ENCODE measurements around the gene SYNJ2.

- TF ChIP-seq EP300 (conservative IDR thresholded peaks at IDR 0.05; ENCODE audit: poor library complexity, severe bottlenecking) (no peak), POLR2AphosphoS5 (IDR thresholded peaks at IDR 0.05) (no peak), CTCF (IDR thresholded peaks at IDR 0.05; ENCODE audit: poor library complexity, severe bottlenecking) (no peak), EZH2 (IDR thresholded peaks at IDR 0.05; ENCODE audit: borderline replicate concordance, insufficient read depth, low read length, poor library complexity, severe bottlenecking) (no peak), RAD21 (conservative IDR thresholded peaks at IDR 0.05) (no peak), SMC3 (conservative IDR thresholded peaks at IDR 0.05; ENCODE audit: poor library complexity) (no peak)
- TF ChIP-seq, protein P1, sequence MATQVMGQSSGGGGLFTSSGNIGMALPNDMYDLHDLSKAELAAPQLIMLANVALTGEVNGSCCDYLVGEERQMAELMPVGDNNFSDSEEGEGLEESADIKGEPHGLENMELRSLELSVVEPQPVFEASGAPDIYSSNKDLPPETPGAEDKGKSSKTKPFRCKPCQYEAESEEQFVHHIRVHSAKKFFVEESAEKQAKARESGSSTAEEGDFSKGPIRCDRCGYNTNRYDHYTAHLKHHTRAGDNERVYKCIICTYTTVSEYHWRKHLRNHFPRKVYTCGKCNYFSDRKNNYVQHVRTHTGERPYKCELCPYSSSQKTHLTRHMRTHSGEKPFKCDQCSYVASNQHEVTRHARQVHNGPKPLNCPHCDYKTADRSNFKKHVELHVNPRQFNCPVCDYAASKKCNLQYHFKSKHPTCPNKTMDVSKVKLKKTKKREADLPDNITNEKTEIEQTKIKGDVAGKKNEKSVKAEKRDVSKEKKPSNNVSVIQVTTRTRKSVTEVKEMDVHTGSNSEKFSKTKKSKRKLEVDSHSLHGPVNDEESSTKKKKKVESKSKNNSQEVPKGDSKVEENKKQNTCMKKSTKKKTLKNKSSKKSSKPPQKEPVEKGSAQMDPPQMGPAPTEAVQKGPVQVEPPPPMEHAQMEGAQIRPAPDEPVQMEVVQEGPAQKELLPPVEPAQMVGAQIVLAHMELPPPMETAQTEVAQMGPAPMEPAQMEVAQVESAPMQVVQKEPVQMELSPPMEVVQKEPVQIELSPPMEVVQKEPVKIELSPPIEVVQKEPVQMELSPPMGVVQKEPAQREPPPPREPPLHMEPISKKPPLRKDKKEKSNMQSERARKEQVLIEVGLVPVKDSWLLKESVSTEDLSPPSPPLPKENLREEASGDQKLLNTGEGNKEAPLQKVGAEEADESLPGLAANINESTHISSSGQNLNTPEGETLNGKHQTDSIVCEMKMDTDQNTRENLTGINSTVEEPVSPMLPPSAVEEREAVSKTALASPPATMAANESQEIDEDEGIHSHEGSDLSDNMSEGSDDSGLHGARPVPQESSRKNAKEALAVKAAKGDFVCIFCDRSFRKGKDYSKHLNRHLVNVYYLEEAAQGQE (IDR thresholded peaks at IDR 0.05; ENCODE audit: borderline replicate concordance) = no peak
Observed at GRCh38 chr6:158015188-158015506, 33.5 kb downstream of the SYNJ2 start.

All from neural cell (in vitro differentiated cells).